NCI-H524 treated with DMSO at 0.1 percent for 48 hours (cell line): ENCODE results near the gene MAPK4.
"Not testable (repeated sequence)": the region's sequence is repeated elsewhere in the genome, so short reads cannot be mapped to it uniquely, and the experiment has no call there.

Source experiments
- DNase-seq: peaks from one replicate; lab custom pipeline; 2025; lab: John Stamatoyannopoulos, UW

Gene MAPK4

DNA sequence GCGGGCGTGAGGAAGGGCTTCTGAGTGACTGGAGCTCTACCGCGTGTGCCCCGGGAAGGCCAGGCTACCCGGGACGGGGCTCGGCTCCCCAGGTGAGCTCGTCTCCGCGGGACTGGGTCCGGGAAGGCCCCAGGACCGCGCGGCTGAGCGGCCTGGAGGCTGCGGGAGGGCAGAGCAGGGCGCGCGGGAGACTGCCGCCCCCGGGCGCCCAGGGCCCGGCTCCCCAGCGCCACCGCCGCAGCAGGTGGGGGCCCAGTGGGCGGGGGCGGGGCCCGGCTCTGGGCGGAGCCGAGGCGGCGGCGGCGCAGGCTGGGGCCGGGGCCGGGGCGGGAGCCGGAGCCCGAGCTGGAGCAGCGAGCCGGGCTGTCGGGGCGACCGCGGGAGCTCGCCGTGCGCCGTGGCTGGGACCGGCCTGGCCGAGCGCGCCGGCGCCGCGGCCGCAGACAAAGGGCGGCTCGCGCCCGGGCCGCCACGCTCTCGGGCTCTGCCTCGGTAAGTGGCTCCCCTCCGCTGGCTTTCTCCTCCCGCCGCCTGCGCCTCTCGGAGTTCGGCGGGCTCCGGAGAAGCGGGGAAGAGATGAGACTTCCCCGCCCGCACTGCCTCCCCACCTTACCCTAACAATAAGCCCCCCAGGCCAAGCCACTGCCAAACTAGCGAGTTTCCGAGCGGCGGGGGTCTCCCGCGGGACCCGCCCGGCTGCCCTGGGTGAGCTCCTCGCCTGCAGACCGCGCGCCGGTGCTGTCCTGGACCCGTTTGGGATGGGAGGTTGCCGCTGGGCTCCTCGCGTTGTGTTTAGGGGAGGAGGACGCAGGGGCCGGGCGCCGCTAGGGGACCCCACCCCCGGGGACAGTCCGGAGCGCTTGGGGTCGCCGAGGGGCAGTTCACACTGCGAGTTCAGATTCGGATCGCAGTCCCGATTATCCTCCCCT lies at the start of gene MAPK4:
Gene MAPK4, plus strand, starts transcription at position 336 of the 929 bp plus-strand sequence. CDS start 103,872 bp downstream, outside the sequence.
- DNase-seq, result no peak

GRCh38 chr18:50517277-50517676 lies 42.6 kb upstream of the MAPK4 start:
- DNase-seq, result not testable (repeated sequence)

DNA sequence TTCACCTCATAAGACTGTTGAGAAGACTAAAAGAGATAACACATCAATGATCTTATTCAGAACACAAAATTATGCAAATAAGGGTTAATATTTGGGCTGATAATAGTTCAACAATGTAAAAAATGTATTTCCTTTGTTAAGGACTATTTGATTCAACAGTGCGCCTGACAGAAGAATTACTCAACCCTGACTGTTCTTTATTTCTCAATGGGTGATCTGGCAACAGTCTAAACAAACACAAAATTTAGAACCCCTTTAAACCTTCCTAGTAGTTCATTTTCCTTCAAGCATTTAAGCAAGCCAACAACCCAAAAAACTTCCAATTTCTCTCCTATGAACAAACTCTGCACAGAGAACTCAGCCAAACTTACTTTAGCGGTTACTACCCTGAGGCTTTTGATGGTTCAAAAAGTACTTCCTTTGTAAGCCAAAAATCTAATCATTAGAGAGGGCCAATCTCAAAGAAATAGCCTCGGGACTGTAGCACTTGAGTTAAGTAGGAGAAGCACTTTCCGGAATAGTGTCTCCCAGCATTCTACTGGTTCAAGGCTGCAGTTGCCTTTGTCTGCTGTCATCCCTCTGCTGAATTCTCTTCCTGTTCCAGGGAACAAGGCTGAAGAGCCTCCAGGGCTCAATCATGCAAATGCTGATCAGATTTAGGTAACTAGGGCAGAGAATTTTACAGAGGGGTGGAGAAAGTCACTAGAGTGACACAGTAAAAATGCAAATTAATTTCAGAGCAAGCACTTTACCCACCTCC lies 40.9 kb upstream of the MAPK4 start:
- no peak for DNase-seq

- no peak for DNase-seq
These were observed 36.7 kb upstream of the MAPK4 start for GRCh38 chr18:50523165-50523564.

GRCh38 chr18:50527636-50528307 lies 32.1 kb upstream of the MAPK4 start:
- DNase-seq, result no peak

DNA sequence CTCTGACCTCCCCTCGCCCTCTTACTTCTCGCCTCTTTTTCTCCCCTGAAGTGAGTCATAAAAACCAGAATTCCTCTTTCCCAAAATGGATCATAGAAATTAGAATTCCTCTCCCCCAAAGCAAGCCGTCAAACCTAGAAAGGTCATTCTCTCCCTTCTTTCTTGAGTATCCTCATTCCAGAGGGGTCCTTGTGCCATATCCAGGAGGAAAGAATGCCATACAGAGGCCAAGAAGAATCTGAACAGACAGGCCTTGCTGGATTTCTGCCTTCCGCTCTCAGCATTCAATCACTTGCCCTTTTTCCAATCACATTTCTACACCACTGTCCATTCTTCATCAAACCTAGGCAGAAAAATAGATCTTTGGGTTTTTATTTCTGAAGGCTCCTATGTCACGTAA lies 31.1 kb upstream of the MAPK4 start:
- no peak for DNase-seq

DNA sequence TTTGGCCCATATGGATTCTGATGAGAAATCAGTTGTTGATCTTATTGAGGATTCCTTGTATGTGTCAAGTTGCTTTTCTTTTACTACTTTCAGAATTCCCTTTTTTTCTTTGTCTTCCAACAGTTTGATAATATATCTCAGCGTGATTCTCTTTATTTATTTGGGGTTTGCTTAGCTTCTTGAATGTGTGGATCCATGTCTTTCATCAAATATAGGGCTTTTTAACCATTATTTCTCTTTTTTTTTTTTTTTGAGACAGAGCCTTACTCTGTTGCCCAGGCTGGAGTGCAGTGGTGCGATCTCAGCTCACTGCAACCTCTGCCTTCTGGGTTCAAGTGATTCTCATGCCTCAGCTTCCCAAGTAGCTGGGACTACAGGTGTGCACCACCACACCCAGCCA lies 26.1 kb upstream of the MAPK4 start:
- not testable (repeated sequence) for DNase-seq

- DNase-seq, result not testable (repeated sequence)
These were observed 15.4 kb upstream of the MAPK4 start for GRCh38 chr18:50544476-50544875.

DNA sequence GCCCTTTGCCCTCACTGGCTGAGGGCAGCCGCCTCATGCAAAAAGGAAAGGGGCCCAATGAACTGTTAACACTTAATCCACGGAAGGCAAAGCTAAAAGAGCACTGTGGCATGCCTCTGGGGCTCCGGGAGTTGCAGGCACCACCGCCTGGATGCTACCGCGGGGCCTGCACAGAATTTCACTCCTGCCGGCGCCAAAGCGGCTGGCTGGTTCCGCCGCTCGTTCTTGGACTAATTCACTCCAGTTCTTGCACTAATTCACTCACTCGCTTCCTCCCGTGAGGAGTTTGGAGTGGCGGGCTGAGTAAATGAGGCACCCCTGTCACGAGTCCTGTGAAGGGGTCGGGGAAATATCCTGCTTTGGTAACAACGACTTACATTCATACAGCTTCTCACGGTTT lies 14.0 kb upstream of the MAPK4 start:
- DNase-seq, result no peak

DNA sequence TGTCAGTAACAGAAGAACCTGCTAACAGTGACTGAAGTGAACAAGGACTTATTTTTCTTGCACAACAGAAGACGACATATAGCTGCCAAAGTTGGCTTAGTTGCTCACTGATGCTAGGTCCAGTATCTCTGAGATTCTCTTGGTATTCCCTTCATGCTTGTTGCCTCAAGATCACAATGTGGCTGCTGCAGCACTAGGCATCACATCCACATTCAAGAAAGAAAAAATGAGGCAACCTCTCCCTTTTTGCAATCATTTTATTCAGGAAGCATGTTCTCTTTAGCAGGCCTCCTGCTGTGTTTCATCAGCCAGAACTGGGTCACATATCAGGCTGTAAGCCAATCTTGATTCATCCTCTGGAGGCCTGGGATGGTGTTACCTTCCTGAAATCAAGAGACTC lies 11.7 kb upstream of the MAPK4 start:
- DNase-seq, result no peak

DNA sequence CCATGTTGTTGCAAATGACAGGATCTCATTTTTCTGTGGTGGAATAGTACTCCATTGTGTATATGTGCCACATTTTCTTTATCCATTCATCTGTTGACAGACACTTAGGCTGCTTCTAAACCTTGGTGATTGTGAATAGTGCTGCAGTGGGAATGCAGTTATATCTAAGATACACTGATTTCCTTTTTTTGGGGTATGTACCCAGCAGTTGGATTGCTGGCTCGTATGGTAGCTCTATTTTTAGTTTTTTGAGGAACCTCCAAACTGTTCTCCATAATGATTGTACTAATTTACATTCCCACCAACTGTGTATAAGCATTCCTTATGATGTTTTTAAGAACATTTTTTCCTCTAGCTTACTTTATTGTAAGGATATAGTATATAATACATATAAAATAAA lies 8.2 kb upstream of the MAPK4 start:
- not testable (repeated sequence) for DNase-seq

- DNase-seq, result no peak
These were observed 1.7 kb upstream of the MAPK4 start for GRCh38 chr18:50558157-50558556.

DNA sequence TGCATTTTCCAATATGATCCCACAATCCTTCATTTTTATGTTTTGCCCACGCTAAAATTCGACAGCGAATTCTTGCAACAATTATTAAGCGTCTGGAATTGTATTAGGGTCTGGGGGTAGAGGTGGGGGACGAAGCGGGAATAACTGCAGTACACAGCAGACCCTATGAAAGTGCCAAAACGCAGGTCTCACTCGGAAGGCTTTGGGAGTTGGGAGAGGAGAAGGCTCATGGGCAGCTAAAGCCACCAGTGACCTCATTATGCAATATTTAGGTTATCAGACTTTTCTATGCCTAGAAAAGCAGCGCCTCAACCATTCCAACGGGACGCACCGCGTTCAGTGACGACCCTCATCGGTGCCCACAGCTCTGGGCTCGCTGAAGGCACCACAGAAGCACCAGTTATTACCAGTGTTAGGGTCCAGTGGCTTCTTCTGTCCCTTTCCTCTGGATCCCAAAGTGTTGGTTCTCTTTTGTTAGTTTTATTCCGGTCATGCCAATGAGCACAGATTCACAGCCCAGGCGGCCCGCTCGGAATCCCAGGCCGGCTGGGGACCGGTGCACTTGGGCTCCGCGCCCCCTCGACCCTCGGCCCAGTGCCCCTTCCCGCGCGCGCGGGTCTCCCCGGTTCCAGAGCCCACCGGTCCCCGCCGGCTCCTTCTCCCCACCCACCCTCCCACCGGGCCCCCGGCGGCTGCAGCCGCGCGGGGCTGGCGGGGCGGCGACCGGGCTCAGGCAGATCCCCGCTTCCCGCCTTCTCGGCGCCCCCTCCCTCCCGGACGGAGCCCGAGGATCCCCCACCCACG lies 737 bp upstream of the MAPK4 start:
- DNase-seq, result no peak

DNA sequence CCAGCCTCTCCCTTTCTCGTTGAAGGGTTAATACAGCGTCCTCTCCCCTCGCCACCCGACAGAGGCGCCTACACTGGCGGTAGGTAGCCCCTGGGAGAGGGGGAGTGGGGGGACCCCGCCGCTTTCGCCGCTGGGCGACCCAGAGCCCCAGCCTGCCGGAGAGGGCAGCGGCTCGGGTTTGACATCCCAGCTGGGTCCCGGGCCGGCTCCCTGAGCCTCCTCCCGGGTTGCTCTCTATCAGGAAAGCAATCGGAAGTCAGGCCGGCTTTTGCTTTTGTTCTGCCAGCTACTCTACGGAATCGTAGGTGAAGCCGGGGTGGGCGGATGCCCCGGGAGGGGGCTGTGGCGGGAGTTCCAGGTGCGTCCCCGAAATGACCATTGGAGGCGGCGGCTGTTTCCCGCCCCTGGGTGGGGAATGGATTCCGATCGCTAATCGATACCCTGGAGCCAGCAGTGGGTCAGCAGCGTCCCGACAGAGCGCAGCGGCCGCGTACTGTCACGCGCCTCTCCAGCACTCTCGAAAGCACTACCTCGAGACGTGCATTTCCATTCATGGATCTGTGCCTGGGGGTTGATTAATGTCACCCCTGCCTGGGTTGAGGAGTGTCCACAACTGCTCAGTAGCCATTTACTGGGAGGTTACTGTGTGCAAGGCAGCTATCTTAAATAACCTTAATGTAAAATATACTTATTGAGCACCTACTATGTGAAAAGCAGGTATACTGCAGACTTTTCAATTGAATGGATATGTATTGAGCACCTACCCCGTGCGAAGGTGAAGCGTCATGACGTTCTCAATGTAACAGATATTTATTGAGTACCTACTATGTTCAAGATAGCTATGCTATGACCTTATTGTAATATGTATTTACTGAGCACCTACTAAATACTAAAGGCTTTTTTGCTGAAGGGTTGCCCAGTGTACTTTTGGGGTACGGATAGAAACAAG lies 1.1 kb downstream of the MAPK4 start:
- no peak for DNase-seq

DNA sequence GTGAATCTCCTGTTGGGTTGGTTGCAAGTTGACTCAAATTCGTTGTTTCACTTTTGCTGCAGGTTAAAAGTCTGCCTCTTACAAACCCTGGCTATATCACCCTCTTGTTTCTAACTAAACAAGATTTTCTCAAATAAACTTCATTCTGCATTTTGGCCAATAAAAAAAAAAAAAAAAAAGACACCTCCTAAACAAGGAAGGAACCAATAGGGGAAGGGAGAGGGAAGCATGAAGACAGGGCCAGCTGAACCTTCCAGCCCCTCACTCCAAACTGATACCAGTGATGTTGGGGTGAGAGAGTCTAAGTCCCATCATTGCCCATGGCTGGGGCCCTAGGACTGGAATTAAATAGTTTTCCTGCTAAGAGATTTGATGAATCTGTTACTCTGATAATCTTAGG lies 2.4 kb downstream of the MAPK4 start:
- DNase-seq, result not testable (repeated sequence)

DNA sequence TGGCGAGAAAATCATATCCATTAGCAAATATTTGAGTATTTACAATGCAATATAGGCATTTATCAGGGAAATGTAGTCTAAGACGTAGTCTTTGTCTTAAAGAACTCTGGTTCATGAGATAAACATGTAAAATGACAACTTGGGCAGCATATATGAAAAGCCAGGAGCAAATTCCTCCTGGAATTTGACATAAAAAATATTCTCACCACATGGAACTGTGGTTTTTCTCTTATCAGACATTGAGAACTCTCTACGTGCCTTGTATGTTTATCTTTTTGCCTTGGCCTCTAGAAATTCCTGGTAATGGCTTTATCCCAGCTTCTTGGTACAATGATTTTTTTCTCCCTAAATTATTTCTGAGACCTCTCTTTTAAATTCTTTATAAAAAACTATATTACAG lies 2.8 kb downstream of the MAPK4 start:
- DNase-seq, result no peak

- no peak for DNase-seq
These were observed 3.5 kb downstream of the MAPK4 start for GRCh38 chr18:50563376-50563775.

GRCh38 chr18:50569930-50570329 lies 10.0 kb downstream of the MAPK4 start:
- DNase-seq, result no peak

DNA sequence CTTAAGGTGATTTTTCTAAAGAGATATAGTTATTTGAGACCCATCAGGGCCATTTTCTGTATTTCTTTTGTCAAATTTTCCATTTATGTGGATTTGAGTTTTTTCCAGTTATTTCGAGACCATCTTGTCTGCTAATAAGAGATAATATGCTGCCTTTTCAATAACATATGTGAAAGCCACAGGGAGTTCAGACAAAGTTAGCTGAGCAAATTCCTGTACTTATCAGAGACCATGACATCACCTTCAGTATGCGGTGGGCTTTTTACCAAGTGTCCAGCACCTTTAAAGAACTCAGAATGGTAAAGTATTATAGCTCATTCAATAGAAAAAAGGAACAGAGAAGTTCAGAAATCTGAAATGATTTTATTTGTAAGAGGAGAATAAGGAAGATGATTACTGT lies 11.7 kb downstream of the MAPK4 start:
- DNase-seq, result no peak

- not testable (repeated sequence) for DNase-seq
These were observed 13.3 kb downstream of the MAPK4 start for GRCh38 chr18:50573196-50573595.

- DNase-seq, result no peak
These were observed 13.8 kb downstream of the MAPK4 start for GRCh38 chr18:50573679-50574078.
